CD4-positive, alpha-beta T cell treated with Interleukin-1 beta for 1 hour (primary cell): ENCODE measurements around the gene TMEM179.

Source experiments
- DNase-seq, 2 donors: peaks; one replicate each; pipeline ENCODE4 v3.0.0-alpha.2; 2020 to 2022

The TMEM179 gene

DNA sequence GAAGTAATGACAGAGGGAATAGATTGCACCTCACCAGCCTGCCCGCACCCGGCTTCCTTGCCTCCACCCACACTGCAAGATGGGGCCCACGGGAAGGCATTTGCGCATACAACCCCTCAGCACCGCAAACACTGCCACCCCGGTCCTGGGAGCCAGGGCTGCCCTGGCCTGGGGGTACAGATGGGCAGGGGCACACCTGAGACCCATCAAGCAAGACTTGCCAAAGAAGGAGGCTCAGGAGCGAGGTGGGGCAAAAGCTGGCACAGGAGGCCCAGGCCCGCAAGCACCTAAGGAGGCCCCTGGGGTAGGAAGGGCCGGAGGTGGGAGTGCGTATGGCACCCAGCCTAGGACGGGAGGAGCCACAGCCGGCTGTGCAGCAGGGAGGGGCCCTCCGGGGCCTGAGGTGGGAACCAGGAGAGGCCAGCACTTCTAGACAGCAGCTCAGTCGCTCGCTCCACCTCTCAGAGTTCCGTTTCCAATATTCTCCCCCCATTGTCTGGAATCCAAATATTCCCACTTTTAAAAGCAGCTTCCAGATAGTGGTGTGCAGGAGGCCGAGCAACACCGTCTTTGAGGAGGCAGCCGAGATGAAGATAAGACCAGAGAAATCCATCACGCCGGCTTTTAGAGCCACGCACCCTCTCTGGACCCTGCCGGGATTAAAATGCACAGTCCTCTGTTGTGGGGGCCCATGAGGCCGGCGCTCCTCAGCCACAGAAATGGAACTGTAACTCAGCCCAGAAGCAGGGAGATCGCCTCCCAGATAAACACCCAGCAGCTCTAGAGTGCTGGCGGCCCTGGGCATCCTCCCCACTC, 37.2 kb downstream of the TMEM179 start:
- no peak for DNase-seq

DNA sequence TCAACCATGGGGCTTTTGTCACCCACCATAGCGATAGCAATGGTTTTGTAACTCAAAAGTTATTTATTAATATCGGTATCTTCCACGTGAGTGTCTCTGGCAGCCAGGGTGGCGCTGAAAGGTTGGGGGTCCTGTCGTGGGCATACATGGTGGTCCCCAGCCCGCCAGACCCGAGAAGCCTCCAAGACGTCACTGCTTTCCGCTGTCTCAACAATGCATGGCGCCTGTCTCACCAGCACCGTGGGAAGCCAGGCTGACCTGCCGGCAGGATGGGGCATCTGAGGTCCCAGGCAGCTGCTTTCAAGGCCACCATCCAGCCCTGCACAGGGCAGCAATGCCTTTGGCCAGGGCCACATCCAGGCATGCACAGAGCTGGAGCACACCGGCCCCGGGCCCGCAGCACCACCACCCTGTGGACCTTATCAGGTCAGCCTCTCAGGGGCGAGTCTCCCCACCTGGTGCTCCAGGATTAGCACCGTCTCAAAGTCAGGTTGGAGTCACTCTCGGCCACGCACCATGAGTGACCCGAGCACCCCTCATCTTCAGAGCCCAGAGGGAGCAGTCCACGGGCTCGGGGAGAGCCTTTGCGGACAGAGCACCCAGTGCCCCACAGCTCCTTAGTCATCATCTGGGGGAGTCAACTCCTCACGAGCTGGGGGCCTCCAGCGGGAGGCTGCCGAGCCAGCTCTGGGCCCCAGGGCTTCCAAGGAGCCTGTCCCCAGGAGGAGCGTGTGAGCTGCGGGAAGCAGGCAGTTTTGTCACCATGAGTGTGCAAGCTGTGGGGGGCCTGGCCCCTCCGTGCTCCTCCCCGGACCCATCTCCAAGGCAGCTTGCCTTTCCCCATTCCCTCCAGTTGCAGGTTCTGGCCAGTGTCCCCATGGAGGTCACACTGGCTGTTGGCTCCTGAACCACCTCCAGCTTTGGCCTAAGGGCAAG, 39.6 kb downstream of the TMEM179 start:
- no peak for DNase-seq

DNA sequence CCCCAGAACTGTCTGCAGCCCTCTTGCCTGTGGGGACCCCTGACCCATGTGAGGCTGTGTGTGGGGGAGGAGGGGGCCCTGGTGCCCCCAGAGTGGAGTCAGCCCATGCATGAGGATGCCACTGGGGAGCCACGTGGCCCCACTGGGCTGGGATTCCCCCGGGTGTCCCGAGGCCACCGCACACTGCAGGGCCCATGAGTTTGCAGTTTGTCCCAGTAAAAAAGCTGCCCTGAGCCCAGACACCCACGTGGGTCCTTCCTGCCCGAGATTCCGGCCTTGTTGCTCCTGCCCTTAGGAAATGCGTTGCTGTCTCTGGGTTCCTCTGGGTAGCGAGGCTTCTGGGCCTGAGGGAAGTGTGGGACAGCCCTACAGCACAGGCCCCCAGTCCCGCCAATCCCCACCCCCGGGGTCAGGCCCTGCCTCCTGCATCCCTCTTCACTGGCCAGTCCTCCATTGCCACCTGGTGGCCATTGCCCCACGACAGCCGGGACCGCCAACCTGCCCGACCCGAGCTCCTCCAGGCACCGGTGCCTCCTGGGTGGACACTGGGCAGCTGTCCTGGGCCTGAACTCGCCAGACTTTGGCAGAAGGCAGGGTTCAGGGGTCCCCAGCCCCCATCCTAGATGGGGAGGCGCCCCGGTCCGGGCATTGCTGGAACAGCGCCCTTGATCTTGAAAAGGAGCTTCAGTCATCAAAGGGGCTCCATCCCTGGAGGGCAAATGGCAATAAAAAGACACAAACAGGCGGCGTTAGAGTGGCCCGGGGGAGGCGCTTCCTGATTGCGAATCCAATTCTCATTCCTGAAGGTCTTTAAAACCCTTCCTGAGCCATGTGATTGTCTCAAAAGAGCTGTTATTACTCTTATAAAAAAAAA, 40.6 kb downstream of the TMEM179 start:
- DNase-seq, result peak; percentile 61 to 62

DNA sequence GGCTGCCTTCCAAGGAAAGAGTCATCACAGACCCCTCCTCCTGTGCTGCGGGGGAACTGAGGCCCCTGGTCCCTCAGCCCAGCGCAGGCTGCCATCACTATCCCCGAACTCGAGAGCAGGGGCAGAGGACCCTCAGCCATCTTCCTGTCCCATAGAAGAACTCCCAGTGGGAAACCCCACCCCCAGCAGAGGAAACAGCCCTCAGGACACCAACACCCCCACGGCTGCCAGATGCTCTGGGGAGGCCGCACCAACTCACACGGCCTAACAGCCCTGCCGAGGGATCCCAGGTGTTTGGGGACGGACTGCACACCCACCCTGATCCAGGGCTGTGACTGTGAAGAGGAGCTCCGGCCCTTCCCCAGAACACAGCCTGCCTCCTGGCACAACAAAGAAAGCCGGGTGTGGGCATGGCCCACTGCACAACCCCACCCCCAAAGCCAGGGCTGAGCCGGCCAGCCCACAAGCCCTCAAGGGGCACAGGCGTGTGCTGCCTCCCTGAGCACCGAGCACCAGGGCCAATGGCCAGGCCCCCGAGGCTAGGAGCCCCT, 41.3 kb downstream of the TMEM179 start:
- no peak for DNase-seq

DNA sequence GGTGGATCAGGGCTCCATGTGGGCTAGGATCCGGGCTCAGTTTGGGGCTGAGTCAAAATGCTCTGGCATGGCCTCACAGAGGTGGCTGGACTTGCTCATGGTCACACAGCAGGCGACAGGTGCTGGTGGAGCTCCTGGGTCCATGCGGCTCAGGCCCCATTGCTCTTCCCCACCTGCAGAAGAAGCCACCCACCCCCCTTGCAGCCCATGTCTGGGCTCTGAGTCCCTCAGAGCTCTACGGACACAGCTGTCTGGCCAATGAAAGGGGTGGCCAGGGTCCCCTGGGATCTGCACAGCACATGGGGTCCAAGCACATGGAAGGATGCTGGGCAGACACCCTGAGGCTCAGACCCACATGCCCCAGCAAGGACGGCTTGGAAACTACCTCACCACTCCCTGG, 42.0 kb downstream of the TMEM179 start:
- no peak for DNase-seq

DNA sequence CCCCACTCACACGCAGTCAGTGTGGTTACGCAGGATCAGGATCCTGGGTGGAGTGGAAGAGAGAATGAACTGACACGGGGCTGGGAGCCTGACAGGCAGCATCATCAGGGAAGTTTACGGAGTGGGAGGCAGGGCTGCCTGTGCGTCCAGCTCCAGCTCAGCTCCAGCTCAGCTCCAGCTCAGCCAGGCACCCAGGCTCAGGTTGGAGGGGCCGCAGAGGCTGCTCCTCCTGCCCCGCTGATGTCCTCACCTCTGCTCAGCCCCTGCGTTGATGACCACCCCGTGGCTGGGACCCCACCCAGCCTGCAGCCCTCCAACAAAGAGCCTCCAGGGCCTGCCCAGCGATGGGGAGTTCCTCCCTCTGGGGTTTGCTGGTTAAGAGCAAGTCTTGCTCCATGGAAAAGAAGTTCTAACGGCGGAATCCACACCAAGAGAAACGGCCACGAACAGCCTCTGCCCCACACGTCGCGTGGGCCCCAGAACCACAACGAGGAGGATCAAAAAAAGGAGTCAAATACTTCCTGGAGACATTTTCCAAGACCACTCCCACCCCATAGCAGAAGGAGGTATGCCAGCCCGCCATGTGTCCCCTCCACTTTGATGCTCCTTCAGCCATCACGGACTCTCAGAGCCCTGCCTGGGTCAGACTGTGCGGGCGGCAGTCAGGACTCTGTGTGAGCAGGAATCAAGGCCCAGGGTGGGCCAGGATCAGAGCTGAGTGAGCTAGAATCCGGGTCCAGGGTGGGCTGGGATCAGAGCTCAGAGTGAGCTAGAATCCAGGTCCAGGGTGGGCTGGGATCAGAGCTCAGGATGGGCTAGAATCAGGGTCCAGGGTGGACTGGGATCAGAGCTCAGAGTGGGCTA, 42.7 kb downstream of the TMEM179 start:
- no peak for DNase-seq

DNA sequence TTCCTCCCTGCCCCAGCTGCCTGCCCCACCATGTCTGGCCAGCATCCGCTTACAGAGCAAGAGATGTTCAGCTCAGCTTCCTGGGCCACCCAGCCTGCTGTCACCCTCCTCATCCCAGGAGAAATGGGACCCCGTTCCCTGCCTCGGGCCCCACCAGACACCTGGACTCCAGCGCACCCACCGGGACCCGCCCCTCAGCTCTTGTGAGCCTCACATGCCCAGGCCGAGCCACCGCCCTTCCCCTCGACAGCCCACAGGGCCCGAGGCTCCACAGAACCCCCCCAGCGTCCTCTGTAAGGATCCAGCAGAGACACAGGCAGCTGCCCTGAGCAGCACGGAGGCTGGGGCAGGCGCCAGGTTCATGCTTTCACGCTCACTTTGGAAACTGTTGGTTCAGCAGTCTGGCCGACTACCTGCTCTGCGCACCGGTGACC, 43.4 kb downstream of the TMEM179 start:
- no peak for DNase-seq

DNA sequence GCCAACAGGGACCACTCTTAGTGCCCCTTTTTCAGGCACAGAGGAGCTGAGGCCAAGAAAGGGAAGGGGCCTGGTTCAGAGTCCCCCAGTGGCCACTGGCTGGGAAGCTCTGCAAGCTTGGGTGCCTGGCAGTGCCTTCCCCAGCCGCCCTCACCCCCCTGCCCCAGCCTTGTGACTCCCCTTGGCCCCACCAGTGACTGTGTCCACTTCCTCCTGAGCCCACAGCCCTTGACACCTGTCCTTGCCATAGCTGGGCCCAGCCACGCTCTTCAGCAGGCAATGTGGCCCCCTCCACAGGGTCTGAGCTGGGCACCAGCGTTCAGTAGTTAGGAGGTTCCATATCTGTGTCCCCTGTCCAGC, 44.0 kb downstream of the TMEM179 start:
- no peak for DNase-seq

DNA sequence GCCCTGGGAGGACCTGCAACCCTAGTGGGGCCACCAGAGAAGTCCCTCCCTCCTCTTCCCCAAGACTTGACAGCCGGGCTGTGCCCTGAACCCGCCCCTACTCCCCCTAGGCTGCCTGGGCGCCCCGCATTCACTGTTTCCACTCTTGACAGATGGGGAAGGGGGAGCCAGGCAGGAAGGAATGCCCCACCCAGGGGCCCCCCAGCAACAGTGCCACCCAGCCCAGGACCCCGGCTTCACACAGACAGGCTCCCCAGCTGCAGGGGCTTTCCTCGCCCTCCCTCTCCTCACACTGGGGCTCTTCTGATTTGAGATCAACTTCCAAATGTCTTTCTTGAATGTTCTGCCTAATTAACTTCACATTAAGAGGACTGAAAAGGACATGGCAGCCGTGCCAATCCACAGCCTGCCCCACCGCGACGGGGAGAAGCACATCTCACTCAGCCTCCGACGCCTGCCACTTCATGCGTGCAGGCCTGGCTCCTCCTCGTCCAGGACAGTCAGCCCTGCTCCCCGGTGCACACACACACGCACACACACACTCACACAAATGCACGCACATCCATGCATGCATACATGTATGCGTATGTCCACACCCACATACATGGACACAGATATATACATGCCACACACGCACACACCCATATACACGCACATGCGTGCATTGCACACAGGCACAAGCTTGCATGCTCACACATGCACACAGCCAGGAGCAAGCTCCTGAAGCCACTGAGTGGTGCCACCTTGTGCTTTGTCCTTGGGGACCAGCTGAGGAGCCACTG, 44.6 kb downstream of the TMEM179 start:
- no peak for DNase-seq

DNA sequence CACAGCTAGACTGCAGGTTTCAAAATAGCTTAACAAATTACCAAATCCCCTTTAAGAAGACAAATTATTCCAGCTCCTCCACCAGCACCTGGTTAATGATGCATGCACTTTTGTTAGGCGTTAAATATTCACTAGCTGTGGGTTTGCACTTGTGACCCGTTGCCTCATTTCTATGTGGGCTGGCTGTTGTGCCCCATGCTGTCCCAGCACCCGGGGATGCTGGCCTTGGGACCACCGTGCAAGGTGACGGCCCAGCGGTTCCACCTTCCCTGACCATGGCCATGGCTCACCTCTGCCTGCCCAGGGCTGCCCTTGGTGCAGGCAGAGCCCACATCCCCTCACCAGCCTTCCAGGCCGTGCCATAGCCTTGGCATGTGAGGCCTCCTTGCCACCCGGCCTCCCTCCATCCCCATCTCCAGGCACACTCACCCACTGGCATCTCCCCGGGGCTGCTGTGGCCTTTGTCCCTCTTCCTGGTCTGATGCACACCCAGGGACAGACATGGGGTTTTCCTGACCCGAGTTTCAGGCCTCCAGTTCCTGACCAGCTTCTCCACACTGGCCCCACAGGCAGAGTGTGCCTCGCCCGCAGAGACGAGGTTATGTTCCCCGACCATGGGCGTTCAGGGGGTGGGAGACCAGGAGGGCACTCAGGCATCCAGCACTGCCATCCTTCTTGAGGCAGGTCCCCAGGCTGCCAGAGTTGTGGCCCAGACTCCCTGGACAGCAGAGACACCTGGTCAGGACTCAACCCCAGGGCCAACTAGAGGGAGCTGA, 45.4 kb downstream of the TMEM179 start:
- DNase-seq, result no peak

DNA sequence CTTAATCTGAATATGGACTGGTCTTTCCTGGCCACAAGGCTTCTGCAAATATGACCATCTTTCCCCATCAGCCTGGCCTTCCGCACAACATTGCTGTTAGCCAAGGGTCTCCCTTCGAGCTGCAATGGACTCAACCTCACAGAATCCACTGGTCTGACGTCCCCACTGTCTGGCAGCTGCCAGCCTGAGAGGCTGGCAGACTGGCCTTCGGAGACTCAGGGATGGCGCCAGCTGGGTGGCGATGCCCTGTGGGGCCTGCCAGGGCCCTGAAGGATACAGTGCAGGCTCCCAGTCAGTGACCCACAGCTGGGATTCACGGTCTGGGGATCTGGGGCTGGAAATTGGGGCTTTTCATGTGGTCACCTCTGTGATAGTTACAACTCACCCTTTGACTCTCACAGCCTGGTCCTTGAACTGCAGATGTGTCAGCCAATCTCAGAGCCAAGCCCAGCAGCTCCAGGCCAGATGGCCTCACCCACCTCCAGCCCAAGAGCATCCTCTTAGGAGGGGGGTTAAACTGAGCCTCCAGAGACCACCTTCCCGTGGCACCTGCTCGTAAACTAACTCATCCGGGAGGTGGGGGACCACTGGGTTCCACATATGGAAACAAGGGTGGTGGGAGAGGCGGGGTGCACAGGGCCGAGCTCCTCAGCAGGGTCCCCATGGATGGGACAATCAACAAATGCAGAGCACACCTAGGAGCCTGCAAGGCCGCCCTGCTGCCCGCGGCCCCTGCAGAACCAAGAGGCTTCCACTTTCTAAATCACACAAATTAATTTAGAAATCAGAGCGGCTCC, 46.1 kb downstream of the TMEM179 start:
- DNase-seq, result no peak

DNA sequence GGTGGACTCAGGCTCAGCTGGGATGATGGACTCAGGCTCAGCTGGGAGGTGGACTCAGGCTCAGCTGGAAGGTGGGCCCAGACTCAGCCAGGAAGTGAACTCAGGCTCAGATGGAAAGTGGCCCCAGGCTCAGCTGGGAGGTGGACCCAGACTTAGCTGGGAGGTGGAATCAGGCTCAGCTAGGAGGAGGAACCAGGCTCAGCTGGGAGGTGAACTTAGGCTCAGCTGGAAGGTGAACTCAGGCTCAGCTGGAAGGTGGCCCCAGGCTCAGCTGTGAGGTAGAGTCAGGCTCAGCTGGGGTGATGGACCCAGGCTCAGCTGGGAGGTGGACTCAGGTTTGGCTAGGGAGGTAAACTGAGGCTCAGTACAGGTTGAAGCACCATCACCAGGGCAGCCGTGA, 46.8 kb downstream of the TMEM179 start:
- DNase-seq, result no peak

DNA sequence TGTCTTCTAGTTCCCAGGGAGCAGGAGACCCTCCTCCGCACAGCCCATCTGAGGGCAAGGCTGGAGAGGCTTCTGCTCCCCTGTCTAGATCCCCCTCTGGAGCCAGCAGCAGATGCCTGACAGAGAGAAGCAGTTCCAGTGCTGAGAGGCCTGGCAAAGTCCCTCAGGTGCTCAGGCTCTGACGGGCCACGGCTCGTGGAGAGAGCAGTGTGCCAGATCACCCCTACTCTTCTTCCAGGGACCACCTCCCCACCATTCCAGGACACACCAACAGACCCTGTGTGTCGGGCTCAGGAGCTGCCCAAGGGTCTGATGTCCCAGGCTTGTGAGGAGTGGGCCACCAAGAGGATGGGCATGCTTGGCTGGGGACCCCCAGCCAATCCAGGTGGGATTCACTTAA, 47.5 kb downstream of the TMEM179 start:
- DNase-seq, result no peak

DNA sequence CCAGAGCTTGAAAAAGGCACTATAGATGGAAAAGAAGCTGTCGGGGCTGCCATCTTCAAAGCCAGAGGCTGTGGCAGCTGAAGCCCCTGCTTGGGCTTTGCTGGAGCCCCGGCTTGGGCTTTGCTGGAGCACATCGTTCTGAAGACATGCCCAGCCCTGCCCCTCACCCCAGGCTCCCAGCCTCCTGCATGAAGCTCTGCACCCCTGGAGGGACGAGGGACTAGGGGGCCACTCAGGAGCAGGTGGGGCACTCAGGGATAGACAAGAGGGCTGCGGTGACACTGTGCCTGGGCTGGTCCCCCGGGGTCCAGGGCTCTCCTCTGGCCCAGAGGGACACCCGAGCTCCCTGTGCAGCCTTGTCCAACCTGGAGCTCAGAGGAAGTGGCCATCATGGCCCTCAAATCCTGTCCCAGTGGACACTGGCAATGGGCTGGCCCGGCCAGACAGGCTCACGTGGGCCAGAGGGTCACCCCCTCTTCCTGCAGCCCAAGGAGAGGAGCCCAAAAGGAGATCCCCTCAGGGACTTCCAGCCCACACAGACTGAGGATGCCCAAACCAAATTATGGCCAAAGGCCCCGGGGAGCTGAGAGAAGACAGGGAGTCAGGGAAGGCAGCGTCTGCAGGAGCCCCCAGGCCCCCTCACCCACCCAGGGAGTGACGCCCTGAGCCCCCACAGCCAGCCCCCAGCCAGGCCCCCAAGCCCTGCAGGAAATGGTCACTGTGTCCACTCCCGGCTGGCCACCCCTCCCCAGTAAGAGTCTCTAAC, 48.1 kb downstream of the TMEM179 start:
- no peak for DNase-seq

DNA sequence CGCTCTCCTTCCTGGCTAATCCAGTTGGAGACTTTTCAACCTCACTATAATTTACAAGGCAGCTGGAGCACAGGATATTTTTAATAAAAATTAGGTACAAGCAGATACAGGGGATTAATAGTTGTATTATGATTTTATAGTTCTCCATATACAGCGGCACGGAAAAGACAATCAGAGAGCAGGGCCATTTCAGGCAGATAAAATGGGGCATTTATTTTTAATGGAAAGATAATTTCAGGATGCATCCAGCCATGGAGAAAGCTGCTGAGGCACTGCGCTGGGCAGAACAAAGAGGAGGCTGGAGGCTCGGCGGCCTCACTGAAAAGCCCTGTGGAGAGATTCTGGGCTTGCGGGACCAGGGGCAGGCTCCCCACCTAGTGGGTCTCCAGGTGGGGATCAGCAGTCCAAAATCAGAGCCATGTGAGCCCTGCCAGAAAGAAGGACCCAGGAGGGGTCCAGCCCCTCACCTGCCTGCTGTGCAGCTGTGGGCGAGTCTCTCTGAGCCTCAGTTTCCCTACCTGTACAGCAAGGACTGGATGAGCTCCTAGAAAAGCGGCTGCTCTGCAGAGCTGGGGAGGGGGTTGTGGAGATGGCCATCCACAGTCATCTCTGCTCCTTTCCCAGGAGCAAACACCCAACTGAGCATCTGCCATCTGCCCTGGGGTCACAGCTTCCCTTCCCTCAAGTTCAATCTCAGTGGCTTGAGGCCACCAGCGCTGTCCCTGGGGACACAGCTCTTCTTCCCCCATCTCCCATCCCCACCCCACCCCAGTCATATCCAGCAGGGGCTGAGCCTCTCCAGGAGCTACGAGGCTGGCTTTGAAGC, 48.9 kb downstream of the TMEM179 start:
- no peak for DNase-seq

DNA sequence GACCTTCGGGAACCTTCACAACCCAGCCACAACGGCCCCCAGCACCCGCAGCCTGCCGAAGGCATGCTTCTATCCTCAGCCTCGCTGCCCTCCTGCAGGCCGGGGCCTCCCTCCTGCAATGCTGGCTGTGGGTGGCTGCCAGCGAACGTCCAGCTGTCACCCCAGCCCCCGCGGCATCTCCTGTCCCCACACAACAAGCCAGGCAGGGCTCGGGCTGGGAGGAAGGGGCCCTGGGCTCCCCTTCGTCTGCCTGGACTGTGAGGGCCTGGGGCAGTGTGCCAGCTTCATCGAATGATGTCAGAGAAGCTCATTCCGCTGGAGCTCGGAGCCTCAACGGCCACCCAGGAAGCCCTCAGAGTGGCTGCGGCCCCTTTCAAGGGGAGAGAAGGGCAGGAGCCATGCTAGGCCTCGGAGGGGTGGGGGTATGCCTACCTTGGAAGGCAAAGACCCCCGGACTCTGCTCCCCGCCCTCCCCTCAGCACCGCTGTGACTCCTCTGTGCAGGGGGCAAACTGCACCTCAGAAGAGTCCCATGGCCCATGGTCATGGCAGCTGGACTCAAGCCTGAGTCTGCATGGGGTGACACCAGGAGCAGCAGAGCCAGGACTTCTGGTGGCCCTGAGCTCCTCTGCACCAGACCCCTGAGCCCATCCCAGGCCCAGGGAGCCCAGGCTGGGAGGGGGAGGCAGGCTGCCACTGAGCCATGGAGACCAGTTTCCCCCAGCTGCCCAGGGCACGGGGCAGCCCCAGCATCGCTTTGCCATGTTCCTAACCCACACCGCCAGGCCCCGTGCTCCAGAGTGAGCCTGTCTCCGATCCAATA, 49.8 kb downstream of the TMEM179 start:
- DNase-seq, result no peak
